ENCODE results near the gene CCN5. TPM values are rescaled to one million over a fixed set of nuclear protein-coding genes. Genes with fewer than 3 reads are reported as not detected.
"Not testable (repeated sequence)": the region's sequence is repeated elsewhere in the genome, so short reads cannot be mapped to it uniquely, and the experiment has no call there.

Gene CCN5
- polyA plus RNA-seq, 1 experiment, result 0.37 TPM

DNA sequence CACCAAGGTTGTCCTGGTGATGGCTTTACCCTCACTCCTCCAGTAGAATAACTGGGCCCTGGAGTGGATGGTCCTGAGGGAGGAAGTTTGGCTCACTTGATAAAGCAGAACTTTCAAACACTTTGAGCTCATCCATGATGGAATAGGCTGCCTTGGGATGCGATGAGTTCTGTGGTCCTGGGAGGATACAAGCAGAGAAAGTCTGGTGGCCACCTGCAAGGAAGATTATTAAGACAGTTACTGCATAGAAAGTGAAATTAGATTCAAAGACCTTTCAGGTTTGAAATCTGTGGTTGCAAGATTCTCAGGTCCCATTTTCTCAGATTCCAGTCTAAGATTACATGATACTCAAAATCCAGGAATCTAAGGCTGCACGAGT, 19.9 kb upstream of the CCN5 start:
- ChIA-PET CTCF (interaction anchor here (1.0 to 1.5 kb wide), 2 partner anchors 11 to 37 kb away, joined by 3 to 6 read pairs; no protein-coding TSS in a partner anchor), POLR2A (no interaction called here)
- Histone ChIP-seq H3K4me3 (ENCODE audit: low read depth, low read length) (no peak overlapping the region), H3K9me3 (ENCODE audit: control insufficient read depth, insufficient read depth, low read length) (peaks cover 10% of the 10 kb centered on the region), H3K27me3 (ENCODE audit: control insufficient read depth, insufficient read depth, low read length) (no peaks in the 10 kb centered on the region), H3K27ac (ENCODE audit: low read depth, low read length) (peak overlapping the region; percentile 78)
- no peak for DNase-seq (ENCODE audit: low read depth, low spot score)
- TF ChIP-seq, protein P1, sequence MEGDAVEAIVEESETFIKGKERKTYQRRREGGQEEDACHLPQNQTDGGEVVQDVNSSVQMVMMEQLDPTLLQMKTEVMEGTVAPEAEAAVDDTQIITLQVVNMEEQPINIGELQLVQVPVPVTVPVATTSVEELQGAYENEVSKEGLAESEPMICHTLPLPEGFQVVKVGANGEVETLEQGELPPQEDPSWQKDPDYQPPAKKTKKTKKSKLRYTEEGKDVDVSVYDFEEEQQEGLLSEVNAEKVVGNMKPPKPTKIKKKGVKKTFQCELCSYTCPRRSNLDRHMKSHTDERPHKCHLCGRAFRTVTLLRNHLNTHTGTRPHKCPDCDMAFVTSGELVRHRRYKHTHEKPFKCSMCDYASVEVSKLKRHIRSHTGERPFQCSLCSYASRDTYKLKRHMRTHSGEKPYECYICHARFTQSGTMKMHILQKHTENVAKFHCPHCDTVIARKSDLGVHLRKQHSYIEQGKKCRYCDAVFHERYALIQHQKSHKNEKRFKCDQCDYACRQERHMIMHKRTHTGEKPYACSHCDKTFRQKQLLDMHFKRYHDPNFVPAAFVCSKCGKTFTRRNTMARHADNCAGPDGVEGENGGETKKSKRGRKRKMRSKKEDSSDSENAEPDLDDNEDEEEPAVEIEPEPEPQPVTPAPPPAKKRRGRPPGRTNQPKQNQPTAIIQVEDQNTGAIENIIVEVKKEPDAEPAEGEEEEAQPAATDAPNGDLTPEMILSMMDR (IDR thresholded peaks at IDR 0.05; ENCODE audit: low read depth, low read length), result no peak

DNA sequence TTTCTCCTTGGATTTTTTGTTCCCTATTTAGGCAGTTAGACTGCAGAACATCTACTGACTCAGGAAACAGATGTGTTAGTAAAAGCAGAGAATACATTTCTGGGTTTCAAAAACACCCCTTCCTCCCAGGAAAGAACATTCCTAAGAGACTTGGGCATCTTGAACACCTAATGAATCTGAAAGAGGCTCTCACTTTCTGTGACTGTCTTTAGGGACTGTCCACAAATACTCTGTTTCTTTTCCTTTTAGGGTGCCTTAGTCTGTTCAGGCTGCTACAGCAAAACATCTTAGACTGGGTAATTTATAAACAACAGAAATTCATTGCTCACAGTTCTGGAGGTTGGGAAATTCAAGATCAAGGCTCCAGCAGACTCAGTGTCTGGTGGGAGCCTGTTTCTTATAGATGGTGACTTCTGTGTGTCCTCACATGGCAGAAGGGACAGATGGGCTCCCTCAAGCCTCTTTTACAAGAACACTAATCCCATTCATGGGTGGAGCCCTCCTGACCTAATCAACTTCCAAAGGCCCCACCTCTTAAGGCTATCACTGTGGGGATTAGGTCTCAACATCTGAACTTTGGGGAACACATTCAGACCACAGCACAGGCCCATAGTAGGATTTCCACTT, 19.4 kb upstream of the CCN5 start:
- DNase-seq (ENCODE audit: low read depth, low spot score), result peak; percentile 69
- TF ChIP-seq, protein P1 (IDR thresholded peaks at IDR 0.05; ENCODE audit: low read depth, low read length), result no peak
- peaks cover 10% of the 10 kb centered on the region for H3K9me3 ChIP-seq (ENCODE audit: control insufficient read depth, insufficient read depth, low read length)
- CTCF ChIA-PET, result interaction anchor here (1.0 to 1.5 kb wide), 2 partner anchors 11 to 37 kb away, joined by 3 to 6 read pairs; no protein-coding TSS in a partner anchor
- H3K4me3 ChIP-seq (ENCODE audit: low read depth, low read length), result no peak overlapping the region
- H3K27ac ChIP-seq (ENCODE audit: low read depth, low read length), result peak overlapping the region; percentile 78
- H3K27me3 ChIP-seq (ENCODE audit: control insufficient read depth, insufficient read depth, low read length), result no peaks in the 10 kb centered on the region
- POLR2A ChIA-PET, result no interaction called here

DNA sequence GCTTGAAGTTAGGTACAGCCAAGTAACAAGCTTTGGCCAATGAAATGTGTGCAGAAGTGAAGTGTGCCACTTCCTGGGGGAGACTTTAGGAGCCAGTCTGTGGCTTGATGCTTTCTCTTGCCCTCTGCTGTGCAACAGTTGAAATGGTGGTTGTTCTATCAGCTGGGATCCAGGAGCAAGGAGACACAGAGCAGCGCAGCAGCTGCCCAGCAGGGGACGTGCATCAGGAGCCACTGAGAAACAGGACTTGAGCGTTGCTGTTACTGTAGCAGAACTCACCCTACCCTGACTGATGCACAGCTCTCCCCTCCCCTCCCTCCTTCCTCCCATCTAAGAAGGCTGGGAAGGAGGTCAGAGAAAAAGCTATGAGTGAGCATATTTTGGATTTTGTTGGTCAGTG, 18.9 kb upstream of the CCN5 start:
- TF ChIP-seq, protein P1 (IDR thresholded peaks at IDR 0.05; ENCODE audit: low read depth, low read length), result no peak
- Histone ChIP-seq H3K4me3 (ENCODE audit: low read depth, low read length) (no peak overlapping the region), H3K27ac (ENCODE audit: low read depth, low read length) (peak overlapping the region; percentile 32), H3K9me3 (ENCODE audit: control insufficient read depth, insufficient read depth, low read length) (peaks cover 10% of the 10 kb centered on the region), H3K27me3 (ENCODE audit: control insufficient read depth, insufficient read depth, low read length) (no peaks in the 10 kb centered on the region)
- ChIA-PET POLR2A (no interaction called here), CTCF (no interaction called here)
- no peak for DNase-seq (ENCODE audit: low read depth, low spot score)

DNA sequence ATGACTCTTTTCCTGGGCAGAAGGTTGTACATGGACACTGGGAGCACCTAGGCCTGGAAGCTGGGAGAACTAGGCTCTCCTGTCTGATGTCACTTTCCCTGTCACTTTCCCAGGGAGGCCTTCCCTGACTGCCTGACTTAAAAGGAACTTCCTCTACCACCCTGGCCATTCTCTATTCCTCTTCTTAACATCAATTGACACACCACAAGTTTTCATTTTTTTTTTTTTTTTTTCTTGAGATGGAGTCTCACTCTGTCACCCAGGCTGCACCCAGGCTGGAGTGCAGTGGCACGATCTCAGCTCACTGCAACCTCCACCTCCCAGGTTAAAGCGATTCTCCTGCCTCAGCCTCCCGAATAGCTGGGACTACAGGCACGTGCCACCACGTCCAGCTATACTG, 18.1 kb upstream of the CCN5 start:
- CTCF ChIA-PET, result interaction anchor here (0.7 to 1.1 kb wide), 4 partner anchors 9 to 373 kb away, joined by 3 to 7 read pairs (median 3); no protein-coding TSS in a partner anchor
- H3K4me3 ChIP-seq (ENCODE audit: low read depth, low read length); DNase-seq (ENCODE audit: low read depth, low spot score); H3K9me3 ChIP-seq (ENCODE audit: control insufficient read depth, insufficient read depth, low read length); H3K27me3 ChIP-seq (ENCODE audit: control insufficient read depth, insufficient read depth, low read length); H3K27ac ChIP-seq (ENCODE audit: low read depth, low read length): not testable (repeated sequence)
- POLR2A ChIA-PET, result interaction anchor here (0.6 kb wide), 1 partner anchor 192 kb away, joined by 3 read pairs; no protein-coding TSS in a partner anchor

DNA sequence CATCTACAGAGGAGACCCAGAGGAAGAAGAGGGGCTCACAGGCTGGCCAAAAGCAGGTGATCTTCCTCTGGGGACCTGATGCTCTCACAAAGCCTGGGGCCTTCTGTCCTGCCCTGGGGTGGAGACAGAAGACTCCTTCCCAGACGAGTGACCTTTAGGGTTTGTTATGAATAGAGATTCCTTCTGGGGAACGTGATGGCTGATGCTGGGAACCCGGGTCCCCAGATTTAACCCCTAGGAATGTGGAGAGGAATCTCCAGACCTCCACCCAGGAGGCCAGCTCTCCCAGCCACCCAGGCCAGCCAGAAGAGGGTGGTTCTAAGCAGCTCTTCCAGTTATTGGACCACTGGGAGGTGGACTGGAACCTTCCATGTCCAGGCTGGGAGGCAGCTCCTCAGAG, 16.8 kb upstream of the CCN5 start:
- ChIA-PET POLR2A (interaction anchor here (0.8 kb wide), 1 partner anchor 9 kb away, joined by 6 read pairs; no protein-coding TSS in a partner anchor), CTCF (no interaction called here)
- TF ChIP-seq, protein P1 (IDR thresholded peaks at IDR 0.05; ENCODE audit: low read depth, low read length), result no peak
- no peaks in the 10 kb centered on the region for H3K27me3 ChIP-seq (ENCODE audit: control insufficient read depth, insufficient read depth, low read length)
- no peak overlapping the region for H3K4me3 ChIP-seq (ENCODE audit: low read depth, low read length)
- peaks cover 6% of the 10 kb centered on the region for H3K9me3 ChIP-seq (ENCODE audit: control insufficient read depth, insufficient read depth, low read length)
- DNase-seq (ENCODE audit: low read depth, low spot score), result no peak
- H3K27ac ChIP-seq (ENCODE audit: low read depth, low read length), result no peak overlapping the region
